OCI-LY3 (cell line): Measurements from ENCODE around the gene SOX21.

Experiments
- CTCF ChIP-seq: fragments of 200-600, 300-600 bp; sonication (generic); IDR thresholded peaks from 2 replicates; pipeline ENCODE4 v1.5.1; 2014; ENCODE audit warnings: antibody characterized with exemption, low read length, low read depth
- EZH2phosphoT487 ChIP-seq: fragments of 200-600 bp; shearing (Covaris generic); IDR thresholded peaks from 2 replicates; pipeline ENCODE4 v1.6.1; 2018; ENCODE audit warnings: antibody characterized with exemption, mixed run types, low read depth

GRCh38 chr13:94660695-94661326, 51.5 kb downstream of the SOX21 start:
- TF ChIP-seq CTCF (peak; percentile 68), EZH2phosphoT487 (no peak)
